ENCODE data around the gene MACROH2A1. TPM values are rescaled to one million over a fixed set of nuclear protein-coding genes. Genes with fewer than 3 reads are reported as not detected.

MACROH2A1 gene
- 127 and 151 TPM in 2 replicates for total RNA-seq

DNA sequence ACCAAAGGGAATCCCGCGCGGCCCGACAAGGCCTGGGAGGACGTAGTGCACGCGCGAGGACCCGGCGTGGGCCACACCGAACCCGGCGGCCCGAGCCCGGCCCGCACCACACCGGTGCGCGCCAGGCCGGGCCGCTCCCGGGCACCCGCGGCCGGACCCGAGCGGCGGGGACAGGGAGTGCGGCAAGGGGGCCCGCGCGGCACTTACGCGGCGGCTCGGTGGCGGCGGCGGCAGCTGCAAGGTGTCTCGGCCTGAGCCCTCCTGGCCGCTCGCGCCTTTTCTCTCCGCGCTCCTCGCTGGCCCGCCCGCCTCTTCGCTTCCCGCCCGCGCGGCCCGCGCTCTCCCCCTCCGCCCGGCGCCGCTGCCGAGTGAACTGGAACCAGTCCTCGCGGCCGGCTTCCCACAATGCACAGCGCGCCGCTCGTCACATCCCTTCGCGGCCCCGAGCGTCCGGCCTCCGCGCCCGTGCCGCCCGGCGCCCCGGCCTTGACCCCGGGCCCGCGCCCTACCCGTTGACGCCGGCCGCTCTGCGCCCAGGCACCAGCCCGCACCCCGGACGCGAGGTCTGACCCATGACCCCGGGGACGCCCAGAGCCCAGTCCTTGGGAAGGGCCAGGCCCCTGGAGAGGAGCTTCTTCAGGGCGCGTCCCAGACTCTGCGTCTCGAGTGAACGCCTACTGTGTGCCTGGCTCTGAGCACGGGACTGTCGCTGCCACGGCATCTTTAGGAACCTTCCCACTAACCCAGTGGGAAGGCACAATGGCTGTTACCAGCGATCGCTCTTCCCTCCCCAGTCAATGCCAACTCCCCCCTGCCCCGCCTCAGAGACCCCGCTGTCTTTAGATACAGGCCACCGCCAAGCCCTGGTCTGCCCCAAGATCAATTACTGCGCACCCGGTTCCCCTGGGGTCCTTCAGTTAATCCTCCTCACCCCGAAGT is at the start of gene MACROH2A1:
MACROH2A1 (minus strand) TSS at position 377 of the 939 bp plus-strand sequence. CDS start 10,138 bp downstream, outside the sequence.
- peak; percentile 89 to 92 for DNase-seq (ENCODE audit: low read depth in 2 of 2)

DNA sequence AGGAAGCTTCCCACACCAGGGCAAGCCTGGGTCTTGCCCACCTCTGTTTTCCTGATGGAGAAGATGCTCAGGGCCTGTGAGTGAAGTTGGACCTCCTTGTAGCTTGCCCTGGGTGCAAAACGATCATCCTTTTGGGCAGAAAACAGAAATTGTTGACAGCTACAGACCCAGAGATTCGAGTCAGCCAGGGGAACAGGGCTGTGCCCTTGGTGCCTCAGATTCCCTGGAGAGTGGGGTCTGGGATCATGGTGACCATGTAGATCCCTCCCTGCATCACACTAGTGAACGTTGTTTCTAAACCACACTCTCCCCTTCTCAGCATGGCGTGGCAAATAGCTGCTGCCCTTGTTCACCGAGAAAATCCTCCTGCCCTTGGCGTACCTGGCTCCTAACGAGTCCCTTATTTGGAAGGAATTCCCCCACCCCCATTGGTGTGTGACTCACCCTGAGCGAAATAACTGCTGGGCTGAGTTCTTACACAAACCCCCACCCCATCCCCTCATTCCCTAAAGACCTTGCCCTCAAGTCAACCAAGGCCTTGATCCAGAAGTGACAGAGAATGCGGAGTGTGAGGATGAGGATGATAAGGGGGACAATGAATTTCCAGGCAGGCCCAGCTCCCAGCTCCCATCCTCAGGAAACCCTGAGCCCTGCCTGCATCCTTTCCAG is 49.2 kb upstream of the MACROH2A1 start:
- no peak for DNase-seq (ENCODE audit: low read depth in 2 of 2)

DNA sequence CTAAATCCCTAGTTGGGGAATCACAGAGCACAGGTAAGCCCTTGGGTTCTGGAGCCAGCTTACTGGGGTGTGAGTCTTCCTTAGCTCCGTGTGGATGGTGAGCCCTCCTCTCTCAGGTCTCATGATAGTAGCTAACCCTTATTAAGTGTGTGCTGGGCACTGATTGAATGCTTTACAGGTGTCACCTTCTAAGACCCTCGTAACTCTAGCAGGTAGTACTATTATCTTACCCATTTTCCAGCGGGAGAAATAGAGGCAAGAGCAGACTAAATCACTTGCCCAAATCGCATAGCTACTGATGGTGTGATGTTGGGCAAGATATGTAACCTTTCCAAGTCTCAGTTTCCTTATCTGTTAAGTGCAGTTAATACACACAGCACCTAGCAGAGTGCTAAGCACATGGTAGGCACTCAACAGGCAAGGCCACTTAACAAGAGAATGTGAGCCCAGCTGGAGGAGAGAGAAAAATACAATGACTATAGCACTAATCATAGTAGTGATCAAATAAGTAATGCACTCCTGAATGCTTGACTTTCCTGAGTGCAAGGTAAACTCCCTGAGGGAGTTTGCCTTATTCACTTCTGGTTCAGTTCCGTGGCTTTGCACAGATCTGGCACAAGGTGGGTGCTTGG is 48.4 kb upstream of the MACROH2A1 start, which contains the start of gene DCANP1:
DCANP1 (minus strand) TSS at position 51 of the 632 bp plus-strand sequence. CDS start 240 bp downstream, outside the sequence.
- no peak for DNase-seq (ENCODE audit: low read depth in 2 of 2)

DNA sequence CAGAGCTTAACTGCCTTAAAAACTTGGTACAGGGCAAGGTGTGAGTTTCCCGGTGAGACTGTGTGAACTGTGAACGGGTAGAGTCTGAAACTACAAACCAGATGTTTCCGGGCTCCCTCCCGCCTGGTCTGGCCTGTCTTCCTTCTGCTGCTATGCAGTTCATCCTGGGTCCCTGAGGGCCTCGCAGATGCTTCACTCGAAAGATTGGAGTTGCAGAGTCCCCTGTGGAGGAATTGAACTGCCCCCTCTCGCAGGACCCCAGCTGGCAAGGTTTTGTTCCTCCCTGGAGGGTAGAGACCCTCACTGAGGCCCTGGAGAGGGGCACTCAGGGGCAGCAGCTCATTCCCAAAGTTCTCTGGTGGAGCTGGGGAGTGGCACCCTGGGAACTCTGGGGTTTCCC is 47.6 kb upstream of the MACROH2A1 start:
- DNase-seq (ENCODE audit: low read depth in 2 of 2): no peak

DNA sequence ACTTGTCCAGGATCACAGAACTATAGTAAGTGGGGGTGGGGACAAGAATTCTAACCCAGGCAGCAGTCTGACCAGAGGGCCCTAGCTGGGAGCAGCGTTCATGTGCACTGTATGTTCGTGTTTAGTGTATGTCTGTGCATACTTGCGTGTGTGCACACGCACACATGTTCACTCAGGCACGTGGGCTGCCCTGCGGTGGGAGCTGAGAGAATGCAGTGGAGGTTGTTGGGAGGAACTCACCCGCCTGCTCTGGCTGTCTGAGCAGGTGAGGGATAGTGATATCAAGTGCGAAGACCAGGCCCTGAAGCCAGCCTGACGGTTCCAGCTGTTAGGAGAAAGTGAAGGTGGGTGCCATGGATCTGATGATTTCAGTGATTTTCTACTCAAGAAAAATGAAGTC is 47.2 kb upstream of the MACROH2A1 start:
- no peak for DNase-seq (ENCODE audit: low read depth in 2 of 2)

DNA sequence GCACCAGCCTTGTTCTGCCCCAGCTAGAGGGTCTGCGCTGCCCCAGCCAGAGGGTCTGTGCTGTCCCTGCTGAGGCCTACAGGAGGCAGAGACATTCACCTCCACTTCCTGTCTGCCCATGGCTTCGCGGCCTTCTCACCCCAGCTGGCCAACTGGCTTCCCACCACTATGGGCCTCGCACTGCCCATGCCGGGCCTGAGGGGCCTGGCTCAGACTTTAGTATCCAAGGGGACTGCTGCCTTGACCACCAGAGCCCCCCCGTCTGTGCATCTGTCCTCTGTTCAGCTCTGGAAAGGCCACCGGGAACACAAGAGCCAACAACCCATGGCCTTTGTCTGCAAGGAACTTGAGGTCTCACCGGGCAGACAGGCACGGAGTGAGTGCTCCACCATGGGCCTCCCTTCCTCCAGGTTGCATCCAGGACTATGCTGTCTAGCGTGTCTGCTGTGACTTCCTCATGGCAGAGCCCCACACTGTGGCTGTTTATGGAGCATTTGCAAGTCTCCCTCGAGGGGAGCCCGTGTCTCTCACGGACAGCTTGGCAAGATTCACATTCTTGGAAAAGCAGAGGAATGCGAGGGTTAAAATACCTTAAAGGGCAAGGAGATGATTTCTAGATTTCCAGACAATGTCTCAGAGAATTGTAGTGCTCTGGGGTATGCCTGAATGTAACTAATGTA is 46.4 kb upstream of the MACROH2A1 start:
- DNase-seq (ENCODE audit: low read depth in 2 of 2): no peak

DNA sequence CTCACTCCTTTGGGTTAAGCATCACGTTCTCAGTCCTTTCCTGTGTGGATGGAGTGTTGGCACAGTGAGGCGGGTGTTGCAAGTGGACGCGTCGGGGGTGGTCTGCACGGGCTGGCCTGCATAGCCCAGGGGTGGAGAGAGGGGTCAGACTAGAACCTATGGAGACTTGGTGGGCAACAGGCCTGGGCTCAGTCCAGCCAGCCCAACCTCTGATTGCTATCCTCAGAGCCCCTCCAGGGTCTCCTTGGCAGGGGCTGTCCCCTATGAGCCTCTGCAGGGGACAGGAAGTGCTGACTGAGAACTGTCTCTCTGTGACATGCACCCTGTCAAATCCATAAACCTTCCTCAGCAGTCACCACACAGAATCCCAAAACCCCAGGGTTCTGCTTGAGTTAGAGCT is 45.9 kb upstream of the MACROH2A1 start:
- DNase-seq (ENCODE audit: low read depth in 2 of 2): no peak

DNA sequence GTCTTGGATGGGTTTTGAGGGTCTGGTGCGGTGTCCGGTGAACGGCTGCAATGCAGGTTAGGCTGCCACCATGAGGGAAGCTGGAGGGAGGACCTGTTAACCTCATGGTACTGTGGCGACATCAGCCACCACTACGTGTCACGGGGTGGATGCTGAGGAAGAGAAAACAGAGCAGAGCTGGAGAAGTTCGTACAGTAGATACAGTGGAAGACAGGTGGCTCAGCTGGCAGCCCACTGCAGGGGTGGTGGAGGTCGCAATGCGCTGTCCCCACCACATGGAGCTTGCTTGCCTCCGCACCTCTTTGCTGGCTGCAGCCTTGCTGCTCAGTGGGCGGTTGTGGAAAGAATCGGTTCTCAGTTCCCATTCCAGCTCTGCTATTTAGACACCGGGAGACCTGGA is 45.3 kb upstream of the MACROH2A1 start:
- DNase-seq (ENCODE audit: low read depth in 2 of 2): no peak

DNA sequence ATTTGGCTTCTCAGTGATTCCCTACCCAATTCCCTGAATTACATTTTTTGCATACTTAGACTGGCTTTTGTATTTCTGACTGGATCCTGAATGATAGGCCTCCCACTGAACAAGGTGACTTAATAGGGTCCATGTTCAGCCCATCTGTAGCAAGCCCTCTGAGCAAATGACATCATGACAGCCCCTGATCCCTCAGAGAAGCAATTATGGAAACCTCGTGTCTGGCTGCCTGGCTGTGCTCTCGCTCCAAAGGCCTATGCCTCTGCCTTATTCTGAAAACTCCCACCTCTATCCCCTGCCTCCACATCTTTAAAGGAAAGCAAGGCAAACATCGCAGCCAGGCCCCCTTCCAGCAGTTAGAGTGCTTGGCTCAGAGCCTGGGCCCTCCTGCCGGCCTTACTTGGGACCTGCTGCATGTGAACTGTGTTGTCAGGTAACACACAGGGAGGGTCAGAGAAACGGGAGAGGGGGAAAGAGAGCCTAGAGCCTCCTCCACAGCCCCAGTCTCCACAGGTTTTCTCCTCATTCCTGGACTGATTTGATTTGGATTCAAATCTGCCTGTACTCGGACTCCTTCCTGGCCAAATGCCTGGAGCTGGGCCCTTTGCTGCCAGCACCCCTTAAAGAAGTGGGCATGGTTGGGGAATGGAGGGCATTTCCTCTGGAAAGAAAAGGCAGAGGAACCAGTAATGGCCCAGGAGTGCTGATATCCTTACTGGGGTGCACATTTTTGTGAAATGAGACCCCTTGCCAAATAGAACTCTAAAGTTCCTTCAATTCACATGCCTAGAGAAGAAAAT is 44.3 kb upstream of the MACROH2A1 start:
- no peak for DNase-seq (ENCODE audit: low read depth in 2 of 2)

DNA sequence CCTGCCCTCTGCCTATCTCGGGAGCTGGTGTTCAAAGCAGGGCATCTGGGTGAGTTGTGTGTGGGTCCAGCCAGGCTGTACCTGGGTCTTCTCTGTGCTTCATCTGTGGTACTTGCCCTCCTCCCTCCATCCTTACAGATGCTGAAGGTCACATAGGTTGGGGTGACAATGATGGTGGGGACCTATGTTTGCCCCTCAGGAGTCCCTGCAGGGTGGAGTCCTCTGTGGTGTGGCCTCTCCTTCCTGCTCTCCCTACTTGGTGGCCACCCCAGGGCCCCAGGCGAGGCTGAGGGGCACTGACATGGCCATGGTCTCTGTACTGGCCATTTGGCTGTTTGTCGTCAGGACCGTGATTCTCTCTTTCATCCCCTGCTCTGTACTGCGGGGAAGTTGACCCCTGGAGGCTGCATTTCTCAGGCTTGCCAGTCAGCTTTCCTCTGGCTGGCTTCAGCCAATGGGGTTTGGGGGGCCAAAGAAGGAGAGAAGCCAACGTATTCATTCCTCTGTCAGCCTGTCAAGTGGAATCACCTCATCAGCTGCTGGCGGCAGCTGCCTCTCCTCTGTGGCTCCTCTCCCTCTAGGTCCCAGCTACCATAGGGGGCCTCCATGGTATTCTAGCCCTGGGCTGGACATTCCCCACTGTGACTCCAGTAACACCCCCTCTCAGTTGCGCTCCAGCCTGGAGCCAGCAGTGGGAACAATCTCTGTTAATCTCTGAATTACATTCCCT is 43.6 kb upstream of the MACROH2A1 start:
- DNase-seq (ENCODE audit: low read depth in 2 of 2): no peak

DNA sequence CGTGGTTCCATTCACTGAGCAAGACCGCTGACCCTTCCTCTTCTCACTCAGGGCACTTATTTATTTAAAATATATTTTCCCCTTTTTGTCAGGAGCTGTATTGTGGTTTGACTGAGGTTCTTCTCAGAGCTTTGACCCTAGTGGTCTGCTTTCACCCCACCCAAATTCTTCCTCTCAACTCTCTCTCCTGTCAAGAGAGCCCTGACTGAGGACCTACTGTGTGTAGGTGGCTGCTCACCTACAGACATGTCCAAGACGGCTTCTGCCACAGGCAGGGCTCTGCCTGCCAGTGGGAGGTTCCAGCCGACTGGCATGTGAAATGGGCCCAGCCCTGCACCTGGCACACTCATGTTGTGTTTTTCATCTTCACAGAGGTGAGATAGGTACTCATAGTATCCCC is 42.9 kb upstream of the MACROH2A1 start:
- DNase-seq (ENCODE audit: low read depth in 2 of 2): no peak

DNA sequence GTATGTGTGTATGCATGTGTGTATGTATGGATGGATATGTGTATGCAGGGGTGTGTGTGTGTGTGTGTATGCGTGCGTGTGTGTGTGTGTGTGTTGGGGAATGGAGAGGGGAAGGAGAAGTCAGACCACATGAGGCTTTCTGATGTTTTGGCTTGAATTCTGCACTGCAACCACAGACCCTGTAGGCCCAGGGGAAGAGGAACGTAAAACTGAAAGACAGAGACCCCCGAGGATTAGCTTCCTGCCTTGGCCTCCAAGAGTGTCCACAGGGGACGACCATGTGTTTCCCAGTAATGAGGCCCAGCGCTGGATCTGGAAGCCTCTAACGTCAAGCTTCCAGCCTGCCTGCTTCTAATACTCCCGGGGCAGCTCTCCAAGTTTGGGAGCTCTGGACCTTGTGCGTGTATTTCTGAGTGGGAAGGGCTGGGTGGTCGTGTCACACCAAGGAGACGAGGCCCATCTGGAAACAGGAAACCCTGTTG is 42.4 kb upstream of the MACROH2A1 start:
- DNase-seq (ENCODE audit: low read depth in 2 of 2): no peak

DNA sequence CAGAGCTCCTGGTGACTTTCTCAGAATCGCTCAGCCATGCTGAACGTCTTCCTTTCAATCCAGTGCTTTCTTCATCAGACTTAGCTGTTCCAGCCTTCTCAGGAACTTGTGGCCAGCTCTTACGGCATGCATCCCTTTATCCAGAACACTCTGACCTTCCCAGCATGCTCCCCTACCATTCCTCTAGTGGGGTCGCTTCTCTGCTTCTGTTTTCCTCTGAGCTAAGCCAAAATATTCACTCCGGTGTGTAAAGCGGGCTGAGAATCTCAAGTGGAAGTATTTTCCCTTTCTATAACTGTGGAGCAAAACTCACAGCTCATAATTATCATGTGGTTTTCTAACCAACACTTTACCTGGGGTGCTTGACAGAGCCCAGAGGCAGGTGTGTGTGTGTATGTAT is 41.9 kb upstream of the MACROH2A1 start:
- no peak for DNase-seq (ENCODE audit: low read depth in 2 of 2)

DNA sequence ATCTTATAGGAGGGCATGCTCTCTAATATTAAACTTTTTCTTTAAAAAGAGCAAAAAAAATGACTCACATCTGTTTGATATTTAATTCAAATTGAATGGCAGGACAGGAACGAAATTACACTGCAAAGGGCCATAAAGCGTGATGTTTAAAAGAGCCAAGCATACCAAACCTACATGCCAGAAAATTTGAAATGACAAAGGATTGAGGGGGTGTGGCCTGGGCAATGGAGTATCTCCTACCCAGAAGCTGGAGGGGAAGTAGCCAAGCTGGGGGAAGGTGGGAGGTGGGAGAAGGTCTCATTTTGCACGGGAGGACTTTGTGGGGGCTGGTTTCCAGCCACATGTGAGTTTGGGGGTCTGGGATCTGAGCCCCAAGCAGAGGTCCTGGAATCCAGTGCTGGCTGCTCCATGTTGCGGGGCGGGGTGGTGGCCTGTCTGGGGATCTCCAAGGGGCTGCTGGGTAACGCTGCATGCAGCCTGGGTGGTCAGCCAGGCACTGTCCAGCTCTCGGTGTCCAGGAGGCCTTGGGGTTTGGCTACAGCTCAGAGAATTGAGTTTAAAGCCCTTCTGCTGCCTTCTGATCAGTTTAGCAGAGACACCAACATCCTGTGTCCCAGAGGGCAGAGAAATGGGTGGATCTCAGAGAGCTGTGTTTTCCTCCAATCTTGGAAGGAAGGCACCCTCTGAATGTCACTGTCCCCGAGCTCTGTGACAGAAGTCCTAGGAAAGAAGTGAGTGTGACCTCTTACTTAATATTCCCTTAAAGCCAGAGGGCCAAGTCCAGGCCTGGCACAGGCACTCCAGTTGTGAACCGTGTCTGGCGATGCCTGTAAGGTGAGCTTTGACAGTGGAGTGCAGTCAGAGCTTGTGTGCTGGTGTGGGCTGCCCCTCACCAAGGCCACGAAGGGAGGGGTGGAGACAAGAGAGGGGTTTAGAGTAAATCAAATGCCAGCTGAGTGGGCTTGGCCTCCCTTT is 40.5 kb upstream of the MACROH2A1 start:
- DNase-seq (ENCODE audit: low read depth in 2 of 2): no peak

DNA sequence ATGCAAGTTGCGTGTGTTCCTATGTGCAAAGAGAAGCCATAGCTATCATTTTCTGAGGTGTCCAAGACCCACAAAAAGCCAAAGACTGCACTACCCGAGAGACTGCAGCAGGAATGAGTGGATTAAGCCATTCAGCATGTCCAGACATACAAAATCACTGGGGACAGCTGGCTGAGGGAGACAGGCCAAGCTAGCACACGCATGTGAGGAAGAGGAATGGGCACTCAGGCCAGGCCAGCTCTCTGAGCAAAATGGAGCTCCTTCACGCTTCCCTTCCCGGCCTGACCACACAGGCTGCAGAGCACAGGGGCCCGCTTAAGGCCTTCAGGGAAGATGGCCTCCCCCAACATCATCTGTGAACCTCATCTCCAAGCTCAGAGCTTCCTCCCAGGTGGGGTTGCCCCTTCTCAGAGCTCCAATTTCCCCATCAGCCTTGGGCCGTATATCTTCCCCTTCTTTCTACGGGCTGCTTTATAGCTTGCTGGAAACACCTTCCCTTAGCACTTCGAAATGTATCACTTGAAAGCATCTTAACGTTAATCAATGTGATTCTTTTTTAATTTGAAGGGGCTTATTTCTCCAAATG is 39.7 kb upstream of the MACROH2A1 start:
- DNase-seq (ENCODE audit: low read depth in 2 of 2): no peak

DNA sequence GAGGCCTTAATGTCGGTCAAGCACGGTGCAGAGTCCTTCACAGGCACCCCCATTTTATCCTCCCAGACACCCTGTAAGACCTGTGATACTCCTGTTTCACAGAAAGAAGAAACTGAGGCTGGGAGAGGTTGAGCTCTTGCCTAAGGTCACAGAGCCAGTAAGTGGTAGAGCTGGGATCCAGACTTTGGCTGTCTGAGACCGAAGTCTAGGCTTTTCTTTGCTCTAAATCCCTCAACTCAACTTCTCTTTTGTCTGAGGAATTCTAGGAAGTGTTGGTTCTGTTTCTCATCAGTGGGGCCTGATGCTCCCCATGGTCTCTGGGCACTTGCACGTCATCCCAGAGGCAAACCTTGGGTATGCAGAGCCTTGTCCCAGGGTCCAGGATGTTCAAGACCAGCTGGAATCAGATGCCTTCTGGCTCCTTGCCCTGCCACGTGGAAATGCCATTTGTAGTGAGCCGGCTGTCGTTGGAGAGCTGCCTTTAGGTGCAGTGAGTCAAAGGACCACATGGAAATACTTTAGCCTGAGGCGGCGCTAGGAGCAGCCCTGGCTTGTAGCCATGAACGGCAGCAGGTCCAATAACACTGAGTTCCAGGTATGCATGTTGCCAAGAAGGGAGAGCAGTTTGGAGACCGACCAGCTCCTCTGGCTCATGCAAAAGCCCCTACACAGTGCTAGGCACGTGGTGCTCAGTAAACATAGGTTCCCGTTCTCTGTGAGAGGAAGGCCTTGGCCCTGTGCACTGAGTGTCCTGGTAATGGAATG is 38.9 kb upstream of the MACROH2A1 start:
- DNase-seq (ENCODE audit: low read depth in 2 of 2): peak; percentile 17 to 44

DNA sequence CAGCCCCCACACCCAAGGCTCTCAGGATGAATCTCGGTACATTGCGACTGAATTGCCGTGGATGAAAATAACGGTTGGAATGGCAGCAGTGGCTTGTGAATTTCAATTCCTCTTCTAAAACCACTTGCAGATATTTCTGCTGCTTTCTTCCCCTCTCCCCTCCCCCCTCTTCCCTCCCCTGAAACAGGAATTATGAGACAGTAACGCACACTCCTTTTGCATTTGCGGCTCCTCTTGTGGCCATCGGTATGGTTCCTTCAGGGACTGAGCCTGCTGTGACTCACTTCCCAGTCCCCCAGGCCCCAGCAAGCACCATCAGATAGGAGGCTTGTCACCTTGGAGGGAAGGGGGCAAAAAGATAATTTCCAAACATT is 38.4 kb upstream of the MACROH2A1 start:
- no peak for DNase-seq (ENCODE audit: low read depth in 2 of 2)

Data from lung microvascular endothelial cell (primary cell).